Uterus (tissue), 4 donors: Measurements from ENCODE around the gene TTC19. TPM values are rescaled to one million over a fixed set of nuclear protein-coding genes. Genes with fewer than 3 reads are reported as not detected.

Source experiments
- DNase-seq, 2 donors: peaks; one replicate each; pipeline ENCODE4 v3.0.0-alpha.2; 2019 to 2020
- H3K27ac ChIP-seq, 2 donors: fragments of 200-600 bp; sonication (generic); 1 replicate in 1 of 2; 2 replicates in 1 of 2; pipeline ENCODE4 v1.5.1; 2016 to 2018
- H3K27me3 ChIP-seq, 2 donors: fragments of 200-600 bp; sonication (generic); one replicate each; pipeline ENCODE4 v1.5.1; 2018 to 2019; ENCODE audit warnings: control low read depth in 1 of 2
- H3K36me3 ChIP-seq, 2 donors: fragments of 200-600 bp; sonication (generic); one replicate each; pipeline ENCODE4 v1.5.1; 2019; ENCODE audit warnings: control low read depth in 1 of 2
- H3K4me1 ChIP-seq, 2 donors: fragments of 200-600 bp; sonication (generic); one replicate each; pipeline ENCODE4 v1.5.1; 2018 to 2019; ENCODE audit warnings: control low read depth in 1 of 2
- H3K4me3 ChIP-seq, 2 donors: fragments of 200-600 bp; sonication (generic); 1 replicate in 1 of 2; 2 replicates in 1 of 2; pipeline ENCODE4 v1.5.1; 2018 to 2019; ENCODE audit warnings: mild to moderate bottlenecking in 1 of 2
- H3K9me3 ChIP-seq, 2 donors: fragments of 200-600 bp; sonication (generic); one replicate each; pipeline ENCODE4 v1.5.1; 2019; ENCODE audit warnings: control low read depth in 1 of 2
- CTCF ChIP-seq, 4 experiments: fragments of 200-600 bp in 2 of 4; fragments of 450-650 bp in 2 of 4; sonication (generic) in 2 of 4; IDR thresholded peaks; one replicate each; pipeline ENCODE4 v1.5.1; 2016 to 2019; ENCODE audit warnings: antibody characterized with exemption in 4 of 4, mild to moderate bottlenecking in 2 of 4, moderate library complexity in 1 of 4
- POLR2A ChIP-seq, 2 donors: fragments of 450-650 bp; IDR thresholded peaks; one replicate each; pipeline ENCODE4 v1.6.1; 2016; ENCODE audit warnings: antibody characterized with exemption in 2 of 2, mild to moderate bottlenecking in 1 of 2, moderate library complexity in 1 of 2
- intact Hi-C: fragments of 100-400 bp; cut with DNase I; formaldehyde crosslinking; loops from one replicate; pipeline ENCODE4 v1.15.1; 2023; ENCODE audit warnings: low total_unique reads
- total RNA-seq, 4 donors: library from RNA; depleted of rRNA in 3 of 4; stranded (reverse); fragments of >200 nt in 3 of 4; gene quantifications; one replicate each; pipeline versions ENCODE4 v1.1.0 to v1.2.4, GENCODE V29; 2014 to 2023
- donor health status: DM: yes; HTN: yes; CAD: no.

The TTC19 gene
- total RNA-seq, 4 donors from 2014 or later, result 38.4 to 71.2 (median 52.0) TPM

GRCh38 chr17:15969463-15969862 is 30.2 kb upstream of the TTC19 start:
- DNase-seq, result no peak
- Histone ChIP-seq H3K36me3 (no peaks in the 10 kb centered on the region), H3K27me3 (no peaks in the 10 kb centered on the region), H3K4me3 (no peak overlapping the region), H3K9me3 (no peaks in the 10 kb centered on the region), H3K4me1 (no peaks in the 10 kb centered on the region), H3K27ac (no peak overlapping the region)
- intact Hi-C loops, result no loop called here
- TF ChIP-seq CTCF (IDR thresholded peaks at IDR 0.05) (no peak), POLR2A (IDR thresholded peaks at IDR 0.05) (no peak)

GRCh38 chr17:15970500-15970899 is 29.1 kb upstream of the TTC19 start:
- Histone ChIP-seq H3K4me1 (no peaks in the 10 kb centered on the region), H3K9me3 (no peaks in the 10 kb centered on the region), H3K27me3 (no peaks in the 10 kb centered on the region), H3K27ac (no peak overlapping the region), H3K36me3 (no peaks in the 10 kb centered on the region), H3K4me3 (no peak overlapping the region)
- TF ChIP-seq POLR2A (IDR thresholded peaks at IDR 0.05) (no peak), CTCF (IDR thresholded peaks at IDR 0.05) (no peak)
- intact Hi-C loops, result no loop called here
- no peak for DNase-seq

GRCh38 chr17:15971098-15971678 is 28.4 kb upstream of the TTC19 start:
- intact Hi-C loops, result no loop called here
- no peak overlapping the region for H3K27ac ChIP-seq
- H3K9me3 ChIP-seq, result no peaks in the 10 kb centered on the region
- DNase-seq, result peak in 1 of 2 donors; percentile 1
- no peaks in the 10 kb centered on the region for H3K36me3 ChIP-seq
- H3K27me3 ChIP-seq, result no peaks in the 10 kb centered on the region
- H3K4me3 ChIP-seq, result no peak overlapping the region
- TF ChIP-seq CTCF (IDR thresholded peaks at IDR 0.05), result no peak
- no peak for TF ChIP-seq POLR2A (IDR thresholded peaks at IDR 0.05)
- no peaks in the 10 kb centered on the region for H3K4me1 ChIP-seq

GRCh38 chr17:15971882-15972281 is 27.7 kb upstream of the TTC19 start:
- intact Hi-C loops, result no loop called here
- no peak for DNase-seq
- no peaks in the 10 kb centered on the region for H3K9me3 ChIP-seq
- H3K27ac ChIP-seq, result no peak overlapping the region
- no peaks in the 10 kb centered on the region for H3K27me3 ChIP-seq
- H3K36me3 ChIP-seq, result no peaks in the 10 kb centered on the region
- no peak overlapping the region for H3K4me3 ChIP-seq
- no peaks in the 10 kb centered on the region for H3K4me1 ChIP-seq
- TF ChIP-seq POLR2A (IDR thresholded peaks at IDR 0.05) (no peak), CTCF (IDR thresholded peaks at IDR 0.05) (no peak)

GRCh38 chr17:15972497-15972951 is 27.1 kb upstream of the TTC19 start:
- no peak for TF ChIP-seq CTCF (IDR thresholded peaks at IDR 0.05)
- no peak for TF ChIP-seq POLR2A (IDR thresholded peaks at IDR 0.05)
- intact Hi-C loops, result no loop called here
- Histone ChIP-seq H3K4me1 (no peaks in the 10 kb centered on the region), H3K36me3 (no peaks in the 10 kb centered on the region), H3K4me3 (no peak overlapping the region), H3K27me3 (no peaks in the 10 kb centered on the region), H3K27ac (no peak overlapping the region), H3K9me3 (no peaks in the 10 kb centered on the region)
- DNase-seq, result no peak
